HG03342 (cell line): ENCODE measurements around the gene ARHGAP31.
"Not testable (repeated sequence)": the region's sequence is repeated elsewhere in the genome, so short reads cannot be mapped to it uniquely, and the experiment has no call there.

Experiments used
- ATAC-seq: cut with Tn5 transposase; IDR thresholded peaks from one replicate; pipeline ENCODE4 v1.9.1; 2021; ENCODE audit warnings: mild to moderate bottlenecking, moderate library complexity; ENCODE audit not compliant: unreplicated experiment

The ARHGAP31 gene

DNA sequence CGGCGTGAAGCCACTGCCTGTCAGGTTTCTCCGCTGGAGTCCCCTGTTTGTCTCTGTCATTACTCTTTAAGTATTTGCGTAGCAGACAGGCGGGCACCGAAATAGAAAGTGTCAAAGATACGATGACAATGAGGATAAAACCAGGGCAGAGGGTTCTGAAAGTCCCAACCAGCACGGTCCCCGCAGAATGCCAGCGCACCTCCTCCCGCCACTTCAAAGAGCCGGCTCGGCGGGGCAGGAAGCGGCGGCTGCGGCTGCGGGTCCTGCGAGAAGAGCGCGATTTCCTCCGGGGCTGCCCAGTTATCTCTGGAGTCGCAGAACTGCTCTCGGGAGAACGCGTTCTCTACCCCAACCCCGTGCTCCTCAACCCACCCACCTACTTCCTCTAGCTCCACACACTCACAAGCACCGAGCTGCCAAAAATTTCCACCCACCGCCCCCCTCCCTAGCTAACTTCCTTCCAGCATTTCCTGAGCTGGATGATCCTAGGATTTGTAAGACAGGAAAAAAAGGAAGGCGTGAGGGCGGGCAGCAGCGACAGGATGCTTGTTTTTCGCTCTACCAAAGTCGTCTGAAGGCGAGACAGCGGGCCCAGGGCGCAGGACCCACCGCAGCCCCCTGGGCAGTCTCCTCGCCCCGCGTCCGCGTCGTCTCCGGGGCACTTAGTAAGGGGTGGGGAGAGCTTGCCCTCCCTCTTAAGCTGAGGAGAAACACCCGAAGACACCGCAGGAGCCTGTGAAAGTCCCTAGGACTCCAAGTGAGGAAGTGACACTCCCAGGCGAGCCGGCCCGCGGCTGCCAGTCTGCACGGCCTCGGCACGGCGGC is at the start of gene ARHGAP31:
ARHGAP31 (plus strand) TSS at position 513 of the 825 bp plus-strand sequence. CDS start 522 bp downstream, outside the sequence.
- ATAC-seq: peak; percentile 56

GRCh38 chr3:119245778-119246177 is 48.4 kb upstream of the ARHGAP31 start:
- ATAC-seq: no peak

DNA sequence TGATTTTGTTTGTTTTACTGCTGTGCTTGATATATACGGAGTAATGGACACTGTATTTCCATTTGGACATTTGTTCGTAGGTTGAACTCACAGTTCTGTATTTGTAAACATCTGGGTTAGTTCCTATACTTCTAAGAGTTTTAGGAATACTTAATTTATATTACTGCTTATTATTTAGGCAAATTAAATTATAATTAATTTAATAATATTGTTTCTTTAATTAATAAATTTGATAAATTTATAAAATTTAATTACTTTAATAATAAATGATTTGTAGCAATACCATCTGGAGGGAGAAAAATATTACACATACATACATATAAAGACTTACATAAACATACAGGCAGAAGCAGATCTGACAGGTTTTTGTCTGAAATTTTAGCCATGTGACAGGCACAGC is 39.0 kb upstream of the ARHGAP31 start:
- no peak for ATAC-seq

- ATAC-seq: no peak
Observed at GRCh38 chr3:119257111-119257510, 37.1 kb upstream of the ARHGAP31 start.

DNA sequence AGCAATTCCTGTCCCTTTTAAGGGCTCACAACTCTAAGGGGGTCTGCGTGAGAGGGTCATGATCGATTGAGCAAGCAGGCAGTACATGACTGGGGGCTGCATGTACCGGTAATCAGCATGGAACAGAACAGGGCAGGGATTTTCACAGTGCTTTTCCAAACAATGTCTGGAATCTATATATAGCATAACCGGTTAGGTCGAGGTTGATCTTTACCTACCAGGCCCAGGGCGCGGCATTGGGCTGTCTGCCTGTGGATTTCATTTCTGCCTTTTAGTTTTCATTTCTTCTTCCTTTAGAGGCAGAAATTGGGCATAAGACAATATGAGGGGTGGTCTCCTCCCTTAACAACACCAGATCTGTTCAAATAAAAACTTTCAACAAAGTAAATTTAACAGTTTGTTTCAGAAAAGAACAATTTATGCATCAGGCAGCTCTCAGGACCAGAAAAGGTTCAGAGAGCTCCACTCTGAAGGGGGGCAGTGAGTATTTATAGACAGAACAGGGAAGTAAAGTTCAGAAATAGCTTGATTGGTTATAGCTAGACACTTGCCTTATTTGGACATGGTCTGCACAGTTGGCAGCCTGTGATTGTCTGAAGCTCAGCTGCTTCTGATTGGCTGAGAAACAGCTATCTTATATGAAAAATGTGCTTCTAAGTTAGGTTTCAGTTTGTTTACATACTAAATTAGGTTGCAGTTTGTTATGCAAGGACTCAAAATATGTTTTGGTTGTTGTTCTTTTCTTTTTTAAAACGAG is 36.4 kb upstream of the ARHGAP31 start:
- ATAC-seq: peak; percentile 54

DNA sequence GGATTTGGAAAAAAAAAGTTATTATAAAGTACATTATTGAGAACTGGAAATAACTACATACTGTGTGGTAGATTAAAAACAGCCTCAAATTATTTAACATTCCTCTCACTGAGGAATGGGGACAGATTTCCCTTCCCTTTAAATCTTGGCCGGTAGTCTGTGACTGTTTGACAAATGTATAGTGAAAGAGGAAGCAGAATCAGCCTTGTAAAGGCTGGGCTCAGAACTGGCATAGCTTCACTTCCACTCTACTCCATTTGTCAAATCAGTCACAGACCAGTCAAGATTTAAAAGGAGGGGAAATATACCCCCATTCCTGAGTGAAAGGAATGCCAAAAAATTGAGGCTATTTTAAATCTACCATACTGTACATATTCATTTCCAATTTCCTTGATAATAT is 35.3 kb upstream of the ARHGAP31 start:
- ATAC-seq: peak; percentile 93

DNA sequence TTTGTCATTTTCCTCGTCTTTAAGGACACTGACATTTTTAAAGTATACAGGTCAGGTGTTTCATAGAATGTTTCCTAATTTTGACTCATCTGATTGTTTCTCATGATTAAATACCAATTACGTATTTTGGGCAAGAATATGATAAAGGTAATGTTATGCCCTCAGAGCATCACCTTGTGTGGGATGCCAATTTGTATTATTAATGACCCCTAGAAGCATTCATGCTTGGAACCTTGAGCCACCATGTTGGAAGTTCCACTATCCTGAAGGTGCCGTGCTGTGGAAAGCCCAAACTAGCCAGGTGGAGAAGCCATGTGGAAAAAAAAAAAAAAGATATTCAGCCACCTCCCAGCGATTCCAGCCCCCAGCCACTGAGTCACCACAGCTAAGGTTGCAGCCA is 34.4 kb upstream of the ARHGAP31 start:
- no peak for ATAC-seq

DNA sequence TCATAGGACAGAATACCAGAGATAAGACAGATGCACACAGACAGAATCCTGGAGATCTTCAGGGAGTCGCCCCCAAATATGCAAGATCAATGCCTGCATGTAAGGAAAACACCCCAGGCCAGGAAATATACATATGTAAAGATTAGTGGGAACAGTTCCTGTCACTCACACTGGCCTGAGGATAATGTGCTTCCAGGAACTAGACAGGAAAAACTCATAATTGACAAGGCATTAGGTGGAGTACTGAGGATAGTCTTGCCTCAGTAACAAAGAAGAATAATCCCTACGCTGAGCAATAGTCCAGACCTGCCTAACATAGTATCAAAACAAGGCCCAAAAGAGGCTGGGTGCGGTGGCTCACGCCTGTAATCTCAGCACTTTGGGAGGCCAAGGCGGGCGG is 33.1 kb upstream of the ARHGAP31 start:
- ATAC-seq: no peak

DNA sequence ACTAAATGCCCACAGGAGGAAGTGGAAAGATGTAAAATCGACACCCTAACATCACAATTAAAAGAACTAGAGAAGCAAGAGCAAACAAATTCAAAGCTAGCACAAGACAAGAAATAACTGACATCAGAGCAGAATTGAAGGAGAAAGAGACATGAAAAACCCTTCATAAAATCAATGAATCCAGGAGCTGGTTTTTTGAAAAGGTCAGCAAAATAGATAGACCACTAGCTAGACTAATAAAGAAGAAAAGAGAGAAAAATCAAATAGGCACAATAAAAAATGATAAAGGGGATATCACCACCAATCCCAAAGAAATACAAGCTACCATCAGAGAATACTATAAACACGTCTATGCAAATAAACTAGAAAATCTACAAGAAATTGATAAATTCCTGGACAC is 24.0 kb upstream of the ARHGAP31 start:
- not testable (repeated sequence) for ATAC-seq

- ATAC-seq: no peak
Observed at GRCh38 chr3:119276680-119277079, 17.5 kb upstream of the ARHGAP31 start.

- ATAC-seq: no peak
Observed at GRCh38 chr3:119279101-119279554, 15.1 kb upstream of the ARHGAP31 start.

- no peak for ATAC-seq
Observed at GRCh38 chr3:119279584-119280243, 14.5 kb upstream of the ARHGAP31 start.

- ATAC-seq: no peak
Observed at GRCh38 chr3:119288669-119289403, 5.3 kb upstream of the ARHGAP31 start.

- ATAC-seq: no peak
Observed at GRCh38 chr3:119289404-119289770, 4.8 kb upstream of the ARHGAP31 start.

DNA sequence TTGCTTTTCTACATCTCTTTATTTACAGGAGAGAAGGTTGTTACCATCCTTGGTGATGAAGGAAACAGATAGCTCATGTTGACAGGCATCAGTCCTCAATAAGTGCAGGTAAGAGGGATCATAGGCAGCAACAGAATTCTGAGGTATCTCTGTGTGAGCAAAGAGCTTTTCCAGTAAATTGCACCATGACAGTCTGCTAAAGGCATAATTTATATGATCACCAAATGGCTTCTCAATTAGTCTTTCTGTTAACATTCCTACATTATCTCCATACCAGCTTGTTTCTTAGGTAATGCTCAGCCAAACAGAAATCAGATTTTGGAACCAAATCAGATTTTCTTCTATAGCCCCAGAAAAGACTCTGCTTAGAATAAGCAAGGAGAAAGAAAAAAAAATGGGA is 3.6 kb upstream of the ARHGAP31 start:
- ATAC-seq: no peak

DNA sequence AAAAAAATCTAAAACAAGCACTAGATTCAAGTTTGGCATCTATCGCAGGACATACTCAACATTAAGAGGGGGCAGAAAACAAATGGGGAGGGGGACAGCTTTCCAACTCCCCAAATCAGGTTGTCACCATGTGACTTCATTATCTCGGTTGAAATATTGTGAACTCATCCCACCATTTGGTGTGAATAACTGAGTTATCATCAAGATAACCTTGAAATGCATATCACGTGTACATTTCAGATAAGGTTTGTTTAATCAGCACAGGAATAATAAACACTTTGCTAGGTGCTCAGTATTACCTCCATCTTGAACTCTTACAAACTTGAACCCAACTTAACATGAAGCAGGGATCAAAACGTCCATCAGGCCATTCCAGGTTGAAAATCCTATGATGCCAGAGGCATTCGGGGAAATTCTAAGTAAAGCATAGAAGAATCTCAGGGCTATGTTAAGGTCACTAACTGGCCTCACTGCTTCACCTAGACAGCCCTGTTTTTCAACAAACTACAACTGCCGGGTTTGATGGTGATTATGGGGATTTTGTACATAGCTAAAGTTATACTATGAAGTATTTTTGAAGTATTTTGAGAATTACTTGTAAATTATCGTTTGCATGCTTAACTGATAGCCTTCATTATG is 3.0 kb upstream of the ARHGAP31 start:
- no peak for ATAC-seq

DNA sequence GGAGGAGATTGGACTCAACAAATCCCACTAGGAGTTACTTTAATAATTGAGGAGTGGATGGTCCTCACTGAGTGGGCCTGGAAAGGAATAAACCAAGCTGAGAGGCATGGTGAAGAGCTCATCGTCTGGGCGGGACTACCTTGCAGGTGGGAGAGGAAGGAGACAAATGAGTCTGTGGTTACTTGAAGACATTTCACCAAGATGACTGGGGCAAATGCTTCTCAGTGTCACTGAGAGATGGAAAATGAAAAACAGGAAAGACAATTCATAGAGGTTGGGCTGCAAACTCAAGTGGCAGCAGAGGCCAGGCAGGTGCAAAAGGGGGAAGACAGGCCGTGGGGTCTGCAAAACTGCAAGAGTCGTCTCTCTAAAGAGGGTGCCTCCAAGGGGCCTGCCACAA is 1.5 kb upstream of the ARHGAP31 start:
- ATAC-seq: no peak

DNA sequence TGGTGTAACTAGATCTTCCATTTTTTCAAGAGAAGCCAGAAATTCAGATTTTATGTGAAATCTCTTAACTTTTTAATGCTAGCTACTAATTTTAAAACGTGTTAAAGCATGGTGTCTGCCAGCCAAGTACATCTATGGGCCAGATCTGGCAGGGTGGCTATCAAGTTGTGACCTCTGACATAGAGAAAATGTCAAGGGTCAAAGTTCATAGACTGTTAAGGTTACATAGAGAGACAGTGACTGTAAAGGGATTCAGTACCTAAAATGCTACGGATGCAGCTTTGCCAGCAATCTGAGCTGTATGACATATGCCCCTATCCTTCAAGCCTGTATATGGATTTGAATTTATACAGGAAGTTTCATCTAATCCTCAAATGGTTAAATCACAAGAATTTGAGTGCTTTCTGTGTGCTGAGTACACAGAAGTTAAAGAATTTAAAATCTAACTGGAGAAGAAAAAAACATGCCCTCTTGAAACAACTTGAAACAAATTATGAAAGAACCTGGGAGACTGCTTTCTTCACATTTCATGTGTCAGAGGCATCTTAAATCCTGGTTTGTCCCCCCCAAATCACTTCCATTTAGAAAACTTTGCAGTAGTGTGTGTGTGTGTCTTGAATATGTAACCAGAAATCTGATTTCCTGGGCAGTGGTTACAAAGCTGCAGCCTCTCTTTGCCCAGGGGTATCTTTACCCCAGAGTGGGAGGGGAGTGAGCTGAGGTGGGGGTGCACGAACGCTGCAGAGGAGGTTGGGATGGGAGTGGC is 895 bp upstream of the ARHGAP31 start:
- ATAC-seq: no peak
